ENCODE measurements around the gene IMMP2L.

IMMP2L gene

GRCh38 chr7:110645060-110645459 is 917.2 kb downstream of the IMMP2L start:
- TF ChIP-seq FOXP2 (optimal IDR thresholded peaks at IDR 0.05; ENCODE audit: borderline replicate concordance, extremely low read depth, extremely low read length, insufficient read depth) (no peak), REST (IDR thresholded peaks at IDR 0.05; ENCODE audit: insufficient read depth in 1 of 2, low read depth in 2 of 2, low read length in 2 of 2) (no peak), TAF1 (IDR thresholded peaks at IDR 0.05; ENCODE audit: borderline replicate concordance, insufficient read depth, low read length) (no peak), SIN3A (IDR thresholded peaks at IDR 0.05; ENCODE audit: borderline replicate concordance, insufficient read depth, low read length) (no peak), POLR2AphosphoS5 (IDR thresholded peaks at IDR 0.05; ENCODE audit: low read depth, low read length) (no peak)

- TF ChIP-seq TAF1 (IDR thresholded peaks at IDR 0.05; ENCODE audit: borderline replicate concordance, insufficient read depth, low read length) (no peak), REST (IDR thresholded peaks at IDR 0.05; ENCODE audit: insufficient read depth in 1 of 2, low read depth in 2 of 2, low read length in 2 of 2) (no peak), POLR2AphosphoS5 (IDR thresholded peaks at IDR 0.05; ENCODE audit: low read depth, low read length) (no peak), FOXP2 (optimal IDR thresholded peaks at IDR 0.05; ENCODE audit: borderline replicate concordance, extremely low read depth, extremely low read length, insufficient read depth) (no peak), SIN3A (IDR thresholded peaks at IDR 0.05; ENCODE audit: borderline replicate concordance, insufficient read depth, low read length) (no peak)
These were observed 925.0 kb downstream of the IMMP2L start for GRCh38 chr7:110637252-110637651.

- no peak for TF ChIP-seq SIN3A (IDR thresholded peaks at IDR 0.05; ENCODE audit: borderline replicate concordance, insufficient read depth, low read length)
- TF ChIP-seq TAF1 (IDR thresholded peaks at IDR 0.05; ENCODE audit: borderline replicate concordance, insufficient read depth, low read length) = no peak
- TF ChIP-seq POLR2AphosphoS5 (IDR thresholded peaks at IDR 0.05; ENCODE audit: low read depth, low read length) = no peak
- no peak for TF ChIP-seq FOXP2 (optimal IDR thresholded peaks at IDR 0.05; ENCODE audit: borderline replicate concordance, extremely low read depth, extremely low read length, insufficient read depth)
- TF ChIP-seq REST (IDR thresholded peaks at IDR 0.05; ENCODE audit: insufficient read depth in 1 of 2, low read depth in 2 of 2, low read length in 2 of 2) = no peak
These were observed 929.0 kb downstream of the IMMP2L start for GRCh38 chr7:110633313-110633712.

GRCh38 chr7:110626414-110626813 is 935.9 kb downstream of the IMMP2L start:
- TF ChIP-seq REST (IDR thresholded peaks at IDR 0.05; ENCODE audit: insufficient read depth in 1 of 2, low read depth in 2 of 2, low read length in 2 of 2) (no peak), SIN3A (IDR thresholded peaks at IDR 0.05; ENCODE audit: borderline replicate concordance, insufficient read depth, low read length) (no peak), FOXP2 (optimal IDR thresholded peaks at IDR 0.05; ENCODE audit: borderline replicate concordance, extremely low read depth, extremely low read length, insufficient read depth) (no peak), TAF1 (IDR thresholded peaks at IDR 0.05; ENCODE audit: borderline replicate concordance, insufficient read depth, low read length) (no peak), POLR2AphosphoS5 (IDR thresholded peaks at IDR 0.05; ENCODE audit: low read depth, low read length) (no peak)

- TF ChIP-seq TAF1 (IDR thresholded peaks at IDR 0.05; ENCODE audit: borderline replicate concordance, insufficient read depth, low read length) (no peak), FOXP2 (optimal IDR thresholded peaks at IDR 0.05; ENCODE audit: borderline replicate concordance, extremely low read depth, extremely low read length, insufficient read depth) (no peak), REST (IDR thresholded peaks at IDR 0.05; ENCODE audit: insufficient read depth in 1 of 2, low read depth in 2 of 2, low read length in 2 of 2) (no peak), POLR2AphosphoS5 (IDR thresholded peaks at IDR 0.05; ENCODE audit: low read depth, low read length) (no peak), SIN3A (IDR thresholded peaks at IDR 0.05; ENCODE audit: borderline replicate concordance, insufficient read depth, low read length) (no peak)
These were observed 937.0 kb downstream of the IMMP2L start for GRCh38 chr7:110625294-110625693.
